Myocyte (in vitro differentiated cells): ENCODE data around the gene TIGAR. TPM values are rescaled to one million over a fixed set of nuclear protein-coding genes. Genes with fewer than 3 reads are reported as not detected.

Experiments used
- DNase-seq: peaks from one replicate; pipeline ENCODE4 v3.0.0-alpha.2; 2012; ENCODE audit warnings: low read depth
- total RNA-seq: library from RNA; depleted of rRNA; stranded (reverse); fragments of >200 nt; gene quantifications from 2 replicates; pipeline ENCODE4 v1.2.3, GENCODE V29; 2014

Gene TIGAR
- total RNA-seq, 1 donor from 2014 or later: 13.1 TPM

GRCh38 chr12:4378772-4379171, 57.8 kb downstream of the TIGAR start:
- no peak for DNase-seq

GRCh38 chr12:4379405-4379804, 58.4 kb downstream of the TIGAR start, which contains the start of gene FGF23:
Gene FGF23, minus strand, starts transcription at chr12:4379712. Its CDS starts 130 bp downstream, at chr12:4379582.
- DNase-seq: peak; percentile 50

GRCh38 chr12:4380332-4380731, 59.3 kb downstream of the TIGAR start:
- no peak for DNase-seq

GRCh38 chr12:4383304-4383865, 62.4 kb downstream of the TIGAR start:
- DNase-seq: peak; percentile 8

GRCh38 chr12:4386801-4387200, 65.8 kb downstream of the TIGAR start:
- no peak for DNase-seq

GRCh38 chr12:4387607-4388006, 66.6 kb downstream of the TIGAR start:
- no peak for DNase-seq

- no peak for DNase-seq
These were observed 67.0 kb downstream of the TIGAR start for GRCh38 chr12:4388032-4388431.

GRCh38 chr12:4388662-4389061, 67.6 kb downstream of the TIGAR start:
- DNase-seq: no peak

GRCh38 chr12:4392223-4392742, 71.3 kb downstream of the TIGAR start:
- DNase-seq: no peak

GRCh38 chr12:4393211-4393610, 72.2 kb downstream of the TIGAR start:
- no peak for DNase-seq

GRCh38 chr12:4395818-4396217, 74.8 kb downstream of the TIGAR start:
- no peak for DNase-seq

- no peak for DNase-seq
These were observed 80.1 kb downstream of the TIGAR start for GRCh38 chr12:4401117-4401516.

GRCh38 chr12:4402996-4403395, 82.0 kb downstream of the TIGAR start:
- DNase-seq: no peak

Other genes starting within 250 kb of the TIGAR start
- 86.6 and 107 TPM in 2 replicates for gene CCND2, start 47.5 kb upstream of the TIGAR start, total RNA-seq
- not detected in 2 replicates for gene FGF23, start 58.5 kb downstream of the TIGAR start, total RNA-seq
- not detected in 2 replicates for gene FGF6, start 124.6 kb downstream of the TIGAR start, total RNA-seq
- gene RAD51AP1, start 217.7 kb downstream of the TIGAR start, total RNA-seq: 2.2 and 3.4 TPM in 2 replicates
- gene DYRK4, start 241.0 kb downstream of the TIGAR start, total RNA-seq: 42.9 and 46.3 TPM in 2 replicates